Neural progenitor cell (in vitro differentiated cells): ENCODE results near the gene ZNF587B.

Experiments
- CTCF ChIP-seq: fragments of 200-600 bp; sonication (generic); IDR thresholded peaks from 2 replicates; pipeline ENCODE4 v1.5.1; 2017; ENCODE audit warnings: antibody characterized with exemption, mild to moderate bottlenecking
- EZH2phosphoT487 ChIP-seq: fragments of 200-600 bp; sonication (generic); IDR thresholded peaks from 2 replicates; pipeline ENCODE4 v1.6.1; 2017; ENCODE audit warnings: antibody characterized with exemption

GRCh38 chr19:57803265-57803593, 26.9 kb upstream of the ZNF587B start:
- no peak for TF ChIP-seq CTCF
- no peak for TF ChIP-seq EZH2phosphoT487
